HUES48 (cell line): Measurements from ENCODE around the gene TMEM178A.

Experiments used
- H3K27ac ChIP-seq: one replicate; pipeline ENCODE4 v1.7.0; 2013; ENCODE audit warnings: low read depth, low read length, inconsistent platforms
- H3K27me3 ChIP-seq: 2 replicates; pipeline ENCODE4 v1.6.1; 2013; ENCODE audit warnings: mild to moderate bottlenecking, low read length; ENCODE audit not compliant: control insufficient read depth, insufficient read depth
- H3K36me3 ChIP-seq: 2 replicates; pipeline ENCODE4 v1.6.1; 2013; ENCODE audit warnings: low read length; ENCODE audit not compliant: control insufficient read depth, insufficient read depth
- H3K4me1 ChIP-seq: 2 replicates; pipeline ENCODE4 v1.6.1; 2013; ENCODE audit warnings: mild to moderate bottlenecking, low read length; ENCODE audit not compliant: control insufficient read depth, insufficient read depth
- H3K4me3 ChIP-seq: 2 replicates; pipeline ENCODE4 v1.5.1; 2013; ENCODE audit warnings: mild to moderate bottlenecking, low read depth, low read length
- H3K9ac ChIP-seq: 2 replicates; pipeline ENCODE4 v1.6.1; 2013; ENCODE audit warnings: mild to moderate bottlenecking, low read depth, low read length, moderate library complexity
- H3K9me3 ChIP-seq: 2 replicates; pipeline ENCODE4 v1.6.1; 2013; ENCODE audit warnings: low read length; ENCODE audit not compliant: control insufficient read depth, insufficient read depth

Gene TMEM178A

GRCh38 chr2:39678170-39678569, 12.5 kb downstream of the TMEM178A start:
- no peaks in the 10 kb centered on the region for H3K36me3 ChIP-seq
- H3K9me3 ChIP-seq = no peaks in the 10 kb centered on the region
- H3K4me1 ChIP-seq = peaks cover 5% of the 10 kb centered on the region
- no peak overlapping the region for H3K9ac ChIP-seq
- no peak overlapping the region for H3K27ac ChIP-seq
- no peak overlapping the region for H3K4me3 ChIP-seq
- no peaks in the 10 kb centered on the region for H3K27me3 ChIP-seq

DNA sequence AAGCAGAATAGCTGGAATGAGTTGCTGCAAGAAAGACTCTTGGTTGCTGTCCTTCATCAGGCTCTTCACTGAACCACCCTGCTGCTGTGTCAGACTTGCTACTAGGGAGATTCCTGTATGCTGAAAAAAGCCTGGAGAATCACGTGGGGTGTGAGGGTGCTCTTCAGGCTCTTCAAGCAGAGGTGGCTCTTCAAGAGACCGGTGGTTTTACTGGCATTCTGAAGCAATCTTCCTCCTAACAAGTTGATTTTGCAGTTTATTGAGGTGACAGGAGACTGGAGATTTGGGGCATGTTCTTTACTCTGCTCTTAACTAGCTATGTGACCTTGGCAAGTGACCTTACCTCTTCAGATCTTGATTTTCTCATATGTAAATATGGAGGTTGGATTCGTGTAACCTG, 14.1 kb downstream of the TMEM178A start:
- H3K4me1 ChIP-seq = peaks cover 5% of the 10 kb centered on the region
- no peaks in the 10 kb centered on the region for H3K36me3 ChIP-seq
- no peak overlapping the region for H3K4me3 ChIP-seq
- no peak overlapping the region for H3K27ac ChIP-seq
- no peaks in the 10 kb centered on the region for H3K27me3 ChIP-seq
- no peak overlapping the region for H3K9ac ChIP-seq
- H3K9me3 ChIP-seq = no peaks in the 10 kb centered on the region

GRCh38 chr2:39682066-39682692, 16.5 kb downstream of the TMEM178A start:
- H3K27ac ChIP-seq = no peak overlapping the region
- no peak overlapping the region for H3K4me3 ChIP-seq
- no peaks in the 10 kb centered on the region for H3K36me3 ChIP-seq
- no peaks in the 10 kb centered on the region for H3K27me3 ChIP-seq
- no peaks in the 10 kb centered on the region for H3K9me3 ChIP-seq
- peaks cover 10% of the 10 kb centered on the region for H3K4me1 ChIP-seq
- H3K9ac ChIP-seq = no peak overlapping the region

DNA sequence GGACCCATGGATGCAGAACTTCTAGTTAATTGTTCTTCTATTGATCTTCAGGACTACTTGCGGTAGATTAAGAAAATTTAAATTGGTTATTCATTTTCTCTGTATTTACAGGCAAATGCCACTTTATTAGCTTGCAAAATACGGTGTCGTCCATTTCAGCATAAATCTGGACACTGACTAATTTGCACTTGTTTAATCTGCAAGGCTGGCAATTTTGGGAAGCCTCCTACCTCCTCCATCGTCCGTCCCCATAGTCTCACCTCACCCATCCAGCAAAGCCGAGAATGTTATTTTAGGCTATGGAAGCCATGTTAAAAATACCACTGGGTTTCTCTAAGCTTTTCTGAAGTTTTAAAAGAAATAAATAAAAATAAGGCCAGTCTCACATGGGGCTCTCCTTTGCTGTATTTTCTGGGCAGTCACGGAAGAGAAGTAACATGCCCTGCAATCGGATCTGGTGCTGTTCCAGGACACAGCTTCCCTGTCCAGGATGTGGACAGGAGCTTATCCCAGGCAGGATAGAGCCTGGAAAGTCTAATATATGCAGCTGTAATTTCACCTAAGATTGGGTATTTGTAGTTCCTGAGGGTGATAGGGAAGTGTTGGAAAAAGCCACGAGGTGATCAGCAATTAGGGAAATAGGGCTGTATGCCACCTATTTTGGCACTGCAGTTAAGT, 17.4 kb downstream of the TMEM178A start:
- no peak overlapping the region for H3K27ac ChIP-seq
- peaks cover 10% of the 10 kb centered on the region for H3K4me1 ChIP-seq
- H3K27me3 ChIP-seq = no peaks in the 10 kb centered on the region
- no peaks in the 10 kb centered on the region for H3K9me3 ChIP-seq
- H3K4me3 ChIP-seq = no peak overlapping the region
- H3K36me3 ChIP-seq = no peaks in the 10 kb centered on the region
- H3K9ac ChIP-seq = no peak overlapping the region

- Histone ChIP-seq H3K4me3 (no peak overlapping the region), H3K36me3 (no peaks in the 10 kb centered on the region), H3K27ac (no peak overlapping the region), H3K9me3 (no peaks in the 10 kb centered on the region), H3K27me3 (no peaks in the 10 kb centered on the region), H3K4me1 (peaks cover 10% of the 10 kb centered on the region), H3K9ac (no peak overlapping the region)
Observed at GRCh38 chr2:39684464-39684863, 18.7 kb downstream of the TMEM178A start.

GRCh38 chr2:39685126-39685525, 19.4 kb downstream of the TMEM178A start:
- H3K9me3 ChIP-seq = no peaks in the 10 kb centered on the region
- H3K4me3 ChIP-seq = no peak overlapping the region
- no peaks in the 10 kb centered on the region for H3K36me3 ChIP-seq
- H3K27ac ChIP-seq = no peak overlapping the region
- H3K27me3 ChIP-seq = no peaks in the 10 kb centered on the region
- H3K9ac ChIP-seq = no peak overlapping the region
- H3K4me1 ChIP-seq = peaks cover 6% of the 10 kb centered on the region; the same call in 1 of the 2 replicates

GRCh38 chr2:39686456-39686855, 20.7 kb downstream of the TMEM178A start:
- Histone ChIP-seq H3K9ac (no peak overlapping the region), H3K9me3 (no peaks in the 10 kb centered on the region), H3K4me1 (peaks cover 5% of the 10 kb centered on the region; the same call in 1 of the 2 replicates), H3K27ac (no peak overlapping the region), H3K27me3 (no peaks in the 10 kb centered on the region), H3K36me3 (no peaks in the 10 kb centered on the region), H3K4me3 (no peak overlapping the region)

DNA sequence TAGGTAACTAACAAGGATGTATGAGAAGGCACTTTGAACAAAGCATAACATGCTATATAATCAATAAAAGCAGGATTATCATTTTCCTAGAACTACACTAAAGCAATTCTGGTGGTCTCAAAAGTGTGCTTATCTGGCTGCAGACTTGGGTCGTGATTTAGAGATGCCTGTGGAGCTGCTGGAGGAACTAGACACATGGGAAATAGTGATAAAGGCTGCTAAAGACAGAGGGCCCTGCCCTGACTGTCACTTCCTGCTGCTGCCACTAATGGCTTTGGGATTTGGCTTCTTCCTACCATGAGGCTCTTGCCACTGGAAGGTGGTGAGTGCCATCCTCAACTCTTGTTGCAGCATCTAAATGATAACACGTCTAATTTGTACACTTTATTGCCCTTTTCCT, 22.5 kb downstream of the TMEM178A start:
- H3K27ac ChIP-seq = no peak overlapping the region
- H3K27me3 ChIP-seq = no peaks in the 10 kb centered on the region
- no peaks in the 10 kb centered on the region for H3K9me3 ChIP-seq
- 0 out of 2 replicates have a peak, but pooled peaks cover 5% of the 10 kb centered on the region for H3K4me1 ChIP-seq
- H3K36me3 ChIP-seq = no peaks in the 10 kb centered on the region
- H3K4me3 ChIP-seq = no peak overlapping the region
- no peak overlapping the region for H3K9ac ChIP-seq

- Histone ChIP-seq H3K36me3 (no peaks in the 10 kb centered on the region), H3K27me3 (no peaks in the 10 kb centered on the region), H3K9ac (no peak overlapping the region), H3K4me3 (no peak overlapping the region), H3K9me3 (no peaks in the 10 kb centered on the region), H3K4me1 (0 out of 2 replicates have a peak, but pooled peaks cover 5% of the 10 kb centered on the region), H3K27ac (no peak overlapping the region)
Observed at GRCh38 chr2:39689272-39689841, 23.6 kb downstream of the TMEM178A start.

DNA sequence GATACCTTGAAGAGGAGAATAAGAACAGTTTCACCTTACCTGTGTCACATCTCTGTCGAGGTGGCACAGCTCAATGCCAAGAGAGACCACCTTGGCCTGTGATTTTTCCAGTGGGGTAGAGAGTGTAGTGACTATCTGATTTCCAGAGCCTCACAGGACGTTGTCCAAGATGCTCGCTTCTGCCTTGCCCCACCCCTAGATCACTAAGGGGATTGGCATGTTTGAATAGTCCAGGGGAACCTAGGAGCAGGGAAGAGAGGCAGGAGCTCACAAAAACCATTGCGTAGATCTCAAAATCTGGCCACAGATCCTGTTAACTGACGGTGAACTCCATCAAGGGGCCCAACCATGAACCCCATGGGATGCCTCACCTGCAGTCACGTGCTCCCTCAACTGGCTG, 24.2 kb downstream of the TMEM178A start:
- 0 out of 2 replicates have a peak, but pooled peaks cover 5% of the 10 kb centered on the region for H3K4me1 ChIP-seq
- no peak overlapping the region for H3K9ac ChIP-seq
- no peak overlapping the region for H3K4me3 ChIP-seq
- H3K27me3 ChIP-seq = no peaks in the 10 kb centered on the region
- no peaks in the 10 kb centered on the region for H3K9me3 ChIP-seq
- H3K36me3 ChIP-seq = no peaks in the 10 kb centered on the region
- H3K27ac ChIP-seq = no peak overlapping the region

GRCh38 chr2:39693245-39693644, 27.5 kb downstream of the TMEM178A start:
- Histone ChIP-seq H3K36me3 (no peaks in the 10 kb centered on the region), H3K27me3 (no peaks in the 10 kb centered on the region)

More at GRCh38 chr2:39693245-39693644, 27.5 kb downstream of the TMEM178A start:
- Histone ChIP-seq H3K4me3 (no peak overlapping the region), H3K27ac (no peak overlapping the region), H3K9me3 (no peaks in the 10 kb centered on the region), H3K4me1 (no peaks in the 10 kb centered on the region), H3K9ac (no peak overlapping the region)
